ENCODE measurements around the gene FMNL2. TPM values are rescaled to one million over a fixed set of nuclear protein-coding genes. Genes with fewer than 3 reads are reported as not detected.

The FMNL2 gene
- total and polyA plus RNA-seq, 4 donors = 1.5 to 9.3 (median 5.1) TPM

- H3K27ac ChIP-seq (ENCODE audit: low read depth in 1 of 2, low read length in 2 of 2) = no peak overlapping the region
- H3K36me3 ChIP-seq (ENCODE audit: control insufficient read depth in 4 of 4, insufficient read depth in 3 of 4, low read depth in 1 of 4, low read length in 3 of 4) = no peaks in the 10 kb centered on the region
- no peaks in the 10 kb centered on the region for H3K27me3 ChIP-seq (ENCODE audit: control insufficient read depth in 4 of 4, insufficient read depth in 4 of 4, low read length in 3 of 4)
- H3K9me3 ChIP-seq (ENCODE audit: control insufficient read depth in 4 of 4, low read length in 3 of 4) = no peaks in the 10 kb centered on the region
- no peaks in the 10 kb centered on the region for H3K4me1 ChIP-seq (ENCODE audit: control insufficient read depth in 4 of 4, insufficient read depth in 4 of 4, low read length in 3 of 4)
- no peak for DNase-seq (ENCODE audit: low spot score)
- no peak overlapping the region for H3K9ac ChIP-seq (ENCODE audit: low read depth in 1 of 2, low read length in 2 of 2)
- H3K4me3 ChIP-seq (ENCODE audit: low read depth in 1 of 3, low read length in 3 of 3) = no peak overlapping the region
- TF ChIP-seq GABPA (IDR thresholded peaks at IDR 0.05 in 1 of 2, conservative IDR thresholded peaks at IDR 0.05 in 1 of 2) (no peak), SP1 (IDR thresholded peaks at IDR 0.05) (no peak), JUND (IDR thresholded peaks at IDR 0.05) (no peak), RAD21 (IDR thresholded peaks at IDR 0.05) (no peak)
- TF ChIP-seq, protein P1, sequence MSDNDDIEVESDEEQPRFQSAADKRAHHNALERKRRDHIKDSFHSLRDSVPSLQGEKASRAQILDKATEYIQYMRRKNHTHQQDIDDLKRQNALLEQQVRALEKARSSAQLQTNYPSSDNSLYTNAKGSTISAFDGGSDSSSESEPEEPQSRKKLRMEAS (IDR thresholded peaks at IDR 0.05) = no peak
- 74% methylated on average over 1 of the region's 1 CpG for WGBS
Observed at GRCh38 chr2:152307863-152308262, 27.1 kb upstream of the FMNL2 start.

GRCh38 chr2:152309352-152310214, 25.4 kb upstream of the FMNL2 start:
- Histone ChIP-seq H3K9ac (ENCODE audit: low read depth in 1 of 2, low read length in 2 of 2) (no peak overlapping the region), H3K27ac (ENCODE audit: low read depth in 1 of 2, low read length in 2 of 2) (no peak overlapping the region)
- no peak for DNase-seq (ENCODE audit: low spot score)

More at GRCh38 chr2:152309352-152310214, 25.4 kb upstream of the FMNL2 start:
- Histone ChIP-seq H3K9me3 (ENCODE audit: control insufficient read depth in 4 of 4, low read length in 3 of 4) (no peaks in the 10 kb centered on the region), H3K4me3 (ENCODE audit: low read depth in 1 of 3, low read length in 3 of 3) (no peak overlapping the region), H3K4me1 (ENCODE audit: control insufficient read depth in 4 of 4, insufficient read depth in 4 of 4, low read length in 3 of 4) (no peaks in the 10 kb centered on the region), H3K27me3 (ENCODE audit: control insufficient read depth in 4 of 4, insufficient read depth in 4 of 4, low read length in 3 of 4) (no peaks in the 10 kb centered on the region), H3K36me3 (ENCODE audit: control insufficient read depth in 4 of 4, insufficient read depth in 3 of 4, low read depth in 1 of 4, low read length in 3 of 4) (no peaks in the 10 kb centered on the region)
- WGBS = 69% methylated on average over 13 of the region's 13 CpGs
- no peak for TF ChIP-seq NR2F2 (IDR thresholded peaks at IDR 0.05)
- TF ChIP-seq FOXA1 (IDR thresholded peaks at IDR 0.05) = no peak
- TF ChIP-seq, protein P2, sequence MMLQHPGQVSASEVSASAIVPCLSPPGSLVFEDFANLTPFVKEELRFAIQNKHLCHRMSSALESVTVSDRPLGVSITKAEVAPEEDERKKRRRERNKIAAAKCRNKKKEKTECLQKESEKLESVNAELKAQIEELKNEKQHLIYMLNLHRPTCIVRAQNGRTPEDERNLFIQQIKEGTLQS (IDR thresholded peaks at IDR 0.05) = no peak
- TF ChIP-seq RAD21 (IDR thresholded peaks at IDR 0.05) = no peak
- no peak for TF ChIP-seq SP1 (IDR thresholded peaks at IDR 0.05)
- TF ChIP-seq RXRA (IDR thresholded peaks at IDR 0.05) = no peak
- TF ChIP-seq TAF1 (conservative IDR thresholded peaks at IDR 0.05) = no peak
- TF ChIP-seq EGR1 (IDR thresholded peaks at IDR 0.05; ENCODE audit: low read depth in 2 of 2) = no peak
- TF ChIP-seq HNF4A (conservative IDR thresholded peaks at IDR 0.05) = no peak
- TF ChIP-seq, protein P3, sequence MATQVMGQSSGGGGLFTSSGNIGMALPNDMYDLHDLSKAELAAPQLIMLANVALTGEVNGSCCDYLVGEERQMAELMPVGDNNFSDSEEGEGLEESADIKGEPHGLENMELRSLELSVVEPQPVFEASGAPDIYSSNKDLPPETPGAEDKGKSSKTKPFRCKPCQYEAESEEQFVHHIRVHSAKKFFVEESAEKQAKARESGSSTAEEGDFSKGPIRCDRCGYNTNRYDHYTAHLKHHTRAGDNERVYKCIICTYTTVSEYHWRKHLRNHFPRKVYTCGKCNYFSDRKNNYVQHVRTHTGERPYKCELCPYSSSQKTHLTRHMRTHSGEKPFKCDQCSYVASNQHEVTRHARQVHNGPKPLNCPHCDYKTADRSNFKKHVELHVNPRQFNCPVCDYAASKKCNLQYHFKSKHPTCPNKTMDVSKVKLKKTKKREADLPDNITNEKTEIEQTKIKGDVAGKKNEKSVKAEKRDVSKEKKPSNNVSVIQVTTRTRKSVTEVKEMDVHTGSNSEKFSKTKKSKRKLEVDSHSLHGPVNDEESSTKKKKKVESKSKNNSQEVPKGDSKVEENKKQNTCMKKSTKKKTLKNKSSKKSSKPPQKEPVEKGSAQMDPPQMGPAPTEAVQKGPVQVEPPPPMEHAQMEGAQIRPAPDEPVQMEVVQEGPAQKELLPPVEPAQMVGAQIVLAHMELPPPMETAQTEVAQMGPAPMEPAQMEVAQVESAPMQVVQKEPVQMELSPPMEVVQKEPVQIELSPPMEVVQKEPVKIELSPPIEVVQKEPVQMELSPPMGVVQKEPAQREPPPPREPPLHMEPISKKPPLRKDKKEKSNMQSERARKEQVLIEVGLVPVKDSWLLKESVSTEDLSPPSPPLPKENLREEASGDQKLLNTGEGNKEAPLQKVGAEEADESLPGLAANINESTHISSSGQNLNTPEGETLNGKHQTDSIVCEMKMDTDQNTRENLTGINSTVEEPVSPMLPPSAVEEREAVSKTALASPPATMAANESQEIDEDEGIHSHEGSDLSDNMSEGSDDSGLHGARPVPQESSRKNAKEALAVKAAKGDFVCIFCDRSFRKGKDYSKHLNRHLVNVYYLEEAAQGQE (IDR thresholded peaks at IDR 0.05) = no peak
- TF ChIP-seq YY1 (IDR thresholded peaks at IDR 0.05) = no peak
- no peak for TF ChIP-seq CTCF (IDR thresholded peaks at IDR 0.05; ENCODE audit: low read depth, low read length, missing input control)
- no peak for TF ChIP-seq FOXA2 (IDR thresholded peaks at IDR 0.05)
- TF ChIP-seq HNF4G (IDR thresholded peaks at IDR 0.05) = no peak
- no peak for TF ChIP-seq JUND (IDR thresholded peaks at IDR 0.05)
- TF ChIP-seq GABPA (IDR thresholded peaks at IDR 0.05 in 1 of 2, conservative IDR thresholded peaks at IDR 0.05 in 1 of 2) = no peak
- TF ChIP-seq, protein P1 (IDR thresholded peaks at IDR 0.05) = no peak
